ENCODE results near the gene PGM2.
"Not testable (repeated sequence)": the region's sequence is repeated elsewhere in the genome, so short reads cannot be mapped to it uniquely, and the experiment has no call there.

Gene PGM2

DNA sequence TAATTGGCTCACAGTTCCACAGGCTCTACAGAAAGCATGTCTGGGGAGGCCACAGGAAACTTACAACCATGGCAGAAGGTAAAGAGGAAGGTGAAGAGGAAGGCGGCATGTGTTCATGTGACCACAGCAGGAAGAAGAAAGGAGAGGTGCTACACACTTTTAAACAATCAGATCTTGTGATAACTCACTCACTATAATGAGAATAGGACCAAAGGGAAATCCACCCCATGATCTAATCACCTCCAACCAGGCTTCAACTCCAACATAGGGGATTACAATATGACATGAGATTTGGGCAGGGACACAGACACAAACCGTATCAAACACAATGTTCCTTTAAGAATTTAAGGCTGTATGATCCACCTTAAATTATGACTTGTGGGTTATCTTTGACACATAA is 10.5 kb upstream of the PGM2 start:
- DNase-seq (ENCODE audit: low spot score) = no peak
- in situ Hi-C loops (cut with MboI; ENCODE audit: low pct_unique_long_range_greater_than_20kb, low sequenced_read_pairs, unreplicated experiment) = loop anchor here (25.0 kb wide), 1 partner anchor 921 kb away; no protein-coding TSS in a partner anchor
- TF ChIP-seq, protein P1, sequence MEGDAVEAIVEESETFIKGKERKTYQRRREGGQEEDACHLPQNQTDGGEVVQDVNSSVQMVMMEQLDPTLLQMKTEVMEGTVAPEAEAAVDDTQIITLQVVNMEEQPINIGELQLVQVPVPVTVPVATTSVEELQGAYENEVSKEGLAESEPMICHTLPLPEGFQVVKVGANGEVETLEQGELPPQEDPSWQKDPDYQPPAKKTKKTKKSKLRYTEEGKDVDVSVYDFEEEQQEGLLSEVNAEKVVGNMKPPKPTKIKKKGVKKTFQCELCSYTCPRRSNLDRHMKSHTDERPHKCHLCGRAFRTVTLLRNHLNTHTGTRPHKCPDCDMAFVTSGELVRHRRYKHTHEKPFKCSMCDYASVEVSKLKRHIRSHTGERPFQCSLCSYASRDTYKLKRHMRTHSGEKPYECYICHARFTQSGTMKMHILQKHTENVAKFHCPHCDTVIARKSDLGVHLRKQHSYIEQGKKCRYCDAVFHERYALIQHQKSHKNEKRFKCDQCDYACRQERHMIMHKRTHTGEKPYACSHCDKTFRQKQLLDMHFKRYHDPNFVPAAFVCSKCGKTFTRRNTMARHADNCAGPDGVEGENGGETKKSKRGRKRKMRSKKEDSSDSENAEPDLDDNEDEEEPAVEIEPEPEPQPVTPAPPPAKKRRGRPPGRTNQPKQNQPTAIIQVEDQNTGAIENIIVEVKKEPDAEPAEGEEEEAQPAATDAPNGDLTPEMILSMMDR (IDR thresholded peaks at IDR 0.05; ENCODE audit: extremely low read depth, insufficient read depth, missing control alignments) = no peak

DNA sequence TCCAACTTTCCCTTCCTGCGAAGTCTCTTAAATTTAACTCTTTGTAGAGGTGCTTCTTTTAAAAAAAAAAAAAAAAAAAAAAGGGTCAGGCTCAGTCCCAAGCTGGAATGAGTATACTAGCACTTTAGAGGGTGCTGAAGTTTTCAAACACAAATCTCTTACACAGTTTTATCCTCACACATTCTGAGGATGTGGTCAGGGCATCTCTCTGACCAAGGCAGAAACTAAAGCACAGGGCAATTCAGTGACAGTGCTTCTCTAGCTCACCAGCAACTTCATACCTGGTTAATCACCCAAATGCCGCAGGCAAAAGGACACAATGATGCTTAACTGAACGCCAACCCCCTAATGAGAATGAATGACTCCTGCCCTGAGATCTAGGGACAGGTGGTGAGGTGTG is 9.8 kb upstream of the PGM2 start:
- in situ Hi-C loops (cut with MboI; ENCODE audit: low pct_unique_long_range_greater_than_20kb, low sequenced_read_pairs, unreplicated experiment) = loop anchor here (25.0 kb wide), 1 partner anchor 921 kb away; no protein-coding TSS in a partner anchor
- DNase-seq (ENCODE audit: low spot score) = no peak
- TF ChIP-seq, protein P1 (IDR thresholded peaks at IDR 0.05; ENCODE audit: extremely low read depth, insufficient read depth, missing control alignments) = no peak

DNA sequence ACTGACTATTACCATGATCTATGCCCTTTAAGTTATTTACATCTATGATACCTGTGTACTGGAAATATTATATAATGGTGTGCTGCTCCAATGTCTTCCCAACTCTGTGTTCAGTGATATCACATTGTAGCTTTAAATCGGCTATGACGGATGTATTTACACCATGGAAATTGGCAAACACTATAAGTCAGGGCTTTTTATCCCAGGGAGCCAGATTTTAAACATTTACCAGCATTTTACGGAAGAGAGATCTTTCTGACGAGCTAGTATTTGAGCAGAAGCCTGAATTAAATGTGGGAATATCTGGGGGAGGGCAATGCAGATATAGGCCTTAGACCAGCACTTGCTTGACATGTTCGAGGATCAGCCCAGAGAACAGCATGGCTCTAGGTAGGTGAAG is 7.7 kb upstream of the PGM2 start:
- TF ChIP-seq, protein P1 (IDR thresholded peaks at IDR 0.05; ENCODE audit: extremely low read depth, insufficient read depth, missing control alignments) = no peak
- in situ Hi-C loops (cut with MboI; ENCODE audit: low pct_unique_long_range_greater_than_20kb, low sequenced_read_pairs, unreplicated experiment) = loop anchor here (25.0 kb wide), 1 partner anchor 919 kb away; no protein-coding TSS in a partner anchor
- DNase-seq (ENCODE audit: low spot score) = no peak

DNA sequence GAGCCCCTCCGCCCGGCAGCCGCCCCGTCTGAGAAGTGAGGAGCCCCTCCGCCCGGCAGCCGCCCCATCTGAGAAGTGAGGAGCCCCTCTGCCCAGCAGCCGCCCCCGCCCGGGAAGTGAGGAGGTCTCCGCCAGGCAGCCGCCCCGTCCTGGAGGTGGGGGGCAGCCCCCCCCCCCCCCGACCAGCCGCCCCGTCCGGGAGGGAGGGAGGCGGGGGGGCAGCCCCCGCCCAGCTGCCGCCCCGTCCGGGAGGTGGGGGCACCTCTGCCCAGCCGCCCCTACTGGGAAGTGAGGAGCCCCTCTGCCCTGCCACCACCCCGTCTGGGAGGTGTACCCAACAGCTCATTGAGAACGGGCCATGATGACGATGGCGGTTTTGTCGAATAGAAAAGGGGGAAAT is 6.0 kb upstream of the PGM2 start:
- in situ Hi-C loops (cut with MboI; ENCODE audit: low pct_unique_long_range_greater_than_20kb, low sequenced_read_pairs, unreplicated experiment) = loop anchor here (25.0 kb wide), 1 partner anchor 917 kb away; no protein-coding TSS in a partner anchor
- not testable (repeated sequence) for DNase-seq (ENCODE audit: low spot score)

DNA sequence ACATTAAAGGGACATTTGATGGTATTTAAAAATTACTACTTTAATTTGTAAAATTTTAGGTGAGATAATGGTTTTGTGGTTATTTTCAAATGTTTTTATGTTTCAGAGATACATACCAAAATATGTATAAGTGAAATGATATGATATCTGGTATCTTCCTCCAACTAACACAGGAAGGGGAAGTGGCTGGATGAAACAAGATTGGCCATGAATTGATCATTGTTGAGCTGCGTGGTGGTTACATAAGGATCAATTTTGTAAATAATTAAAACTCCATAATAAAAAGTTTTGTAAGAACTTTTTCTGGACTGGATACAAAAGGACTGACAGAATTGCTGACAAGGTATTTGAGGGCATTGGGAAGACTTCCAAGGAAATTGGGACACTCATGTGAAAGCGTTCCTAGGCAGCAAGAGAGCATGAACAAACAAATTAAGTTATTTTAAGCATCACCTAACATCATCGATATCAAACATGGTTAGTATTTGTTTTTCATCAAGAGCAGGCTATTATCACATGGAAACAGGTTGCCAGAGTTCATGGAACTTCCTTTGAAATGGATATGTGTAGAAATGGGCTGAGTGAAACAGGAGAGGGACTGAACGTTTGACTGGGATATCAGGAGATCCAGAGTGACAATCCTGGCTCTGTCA is 4.4 kb upstream of the PGM2 start:
- in situ Hi-C loops (cut with MboI; ENCODE audit: low pct_unique_long_range_greater_than_20kb, low sequenced_read_pairs, unreplicated experiment) = loop anchor here (25.0 kb wide), 1 partner anchor 915 kb away; no protein-coding TSS in a partner anchor
- TF ChIP-seq, protein P1 (IDR thresholded peaks at IDR 0.05; ENCODE audit: extremely low read depth, insufficient read depth, missing control alignments) = no peak
- DNase-seq (ENCODE audit: low spot score) = no peak

DNA sequence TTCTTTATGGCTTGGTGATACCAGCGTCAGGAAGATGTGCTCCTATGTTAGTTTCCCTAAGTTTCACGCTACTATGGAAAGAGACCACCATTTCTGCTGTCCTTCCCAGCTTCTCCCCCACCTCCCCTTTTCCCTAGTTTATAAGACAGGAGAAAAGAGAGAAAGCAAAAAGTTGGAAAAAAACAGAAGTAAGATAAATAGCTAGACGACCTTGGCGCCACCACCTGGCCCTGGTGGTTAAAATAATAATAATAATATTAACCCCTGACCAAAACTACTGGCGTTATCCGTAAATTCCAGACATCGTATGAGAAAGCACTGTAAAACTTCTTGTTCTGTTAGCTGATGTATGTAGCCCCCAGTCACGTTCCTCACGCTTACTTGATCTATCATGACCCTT is 985 bp upstream of the PGM2 start:
- in situ Hi-C loops (cut with MboI; ENCODE audit: low pct_unique_long_range_greater_than_20kb, low sequenced_read_pairs, unreplicated experiment); DNase-seq (ENCODE audit: low spot score): not testable (repeated sequence)

DNA sequence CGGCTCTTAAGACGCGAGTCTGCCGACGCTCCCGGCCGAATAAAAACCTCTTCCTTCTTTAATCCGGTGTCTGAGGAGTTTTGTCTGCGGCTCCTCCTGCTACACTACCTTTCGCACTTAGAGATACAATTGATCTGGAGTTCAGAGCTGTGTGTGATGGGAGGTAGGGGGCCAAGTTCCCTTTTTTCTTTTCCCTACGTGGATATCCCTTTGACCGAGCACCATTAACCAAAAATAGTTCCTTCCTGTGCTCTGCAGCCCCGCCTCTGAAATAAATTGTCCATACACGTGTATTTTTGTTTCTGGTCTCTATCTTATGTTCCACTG is 555 bp upstream of the PGM2 start:
- in situ Hi-C loops (cut with MboI; ENCODE audit: low pct_unique_long_range_greater_than_20kb, low sequenced_read_pairs, unreplicated experiment) = no loop called here
- DNase-seq (ENCODE audit: low spot score) = no peak

More for the DNA sequence above, 555 bp upstream of the PGM2 start:
- TF ChIP-seq, protein P1 (IDR thresholded peaks at IDR 0.05; ENCODE audit: extremely low read depth, insufficient read depth, missing control alignments) = no peak

Measured in GM13977 (cell line).